ENCODE measurements around the gene ABHD6.
A peak's percentile ranks its signal among the peaks of the same experiment; 100 is the strongest.
"Not testable (repeated sequence)": the region's sequence is repeated elsewhere in the genome, so short reads cannot be mapped to it uniquely, and the experiment has no call there.

Gene ABHD6, protein sequence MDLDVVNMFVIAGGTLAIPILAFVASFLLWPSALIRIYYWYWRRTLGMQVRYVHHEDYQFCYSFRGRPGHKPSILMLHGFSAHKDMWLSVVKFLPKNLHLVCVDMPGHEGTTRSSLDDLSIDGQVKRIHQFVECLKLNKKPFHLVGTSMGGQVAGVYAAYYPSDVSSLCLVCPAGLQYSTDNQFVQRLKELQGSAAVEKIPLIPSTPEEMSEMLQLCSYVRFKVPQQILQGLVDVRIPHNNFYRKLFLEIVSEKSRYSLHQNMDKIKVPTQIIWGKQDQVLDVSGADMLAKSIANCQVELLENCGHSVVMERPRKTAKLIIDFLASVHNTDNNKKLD

DNA sequence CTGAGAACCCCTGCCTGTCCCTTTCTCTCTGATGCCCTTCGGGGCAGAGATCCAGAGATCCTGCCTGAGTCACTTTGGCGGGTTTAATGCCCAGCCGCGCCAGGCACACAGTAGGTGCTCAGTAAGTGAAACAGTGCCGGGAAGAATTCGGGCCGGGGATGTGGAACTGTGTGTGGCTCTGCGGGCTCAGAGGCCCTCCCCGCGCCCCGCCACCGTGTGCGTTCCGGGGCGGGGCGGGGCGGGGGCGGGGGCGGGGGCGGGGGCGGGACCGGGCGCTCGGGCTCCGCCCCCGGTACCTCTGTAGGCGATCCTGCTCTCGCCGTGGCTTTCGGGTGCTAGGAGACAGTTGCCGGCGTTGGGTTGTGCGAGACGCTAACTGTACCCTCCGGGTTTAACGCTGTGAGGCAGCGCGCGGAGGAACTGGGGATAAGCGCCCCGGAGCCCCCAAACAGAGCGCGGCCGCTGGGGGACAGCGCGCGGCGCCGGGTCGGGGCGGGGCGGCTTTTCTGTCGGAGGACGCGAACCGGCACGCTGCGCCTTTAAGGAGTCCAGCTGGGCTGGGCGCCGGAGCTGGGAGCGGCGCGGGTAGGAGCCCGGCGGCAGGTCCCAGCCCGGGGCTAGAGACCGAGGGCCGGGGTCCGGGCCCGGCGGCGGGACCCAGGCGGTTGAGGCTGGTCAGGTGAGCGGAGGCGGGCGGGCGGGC is at the start of gene ABHD6:
Gene ABHD6, plus strand, starts transcription at position 555 of the 703 bp plus-strand sequence. CDS start 18,795 bp downstream, outside the sequence.
- DNase-seq, result peak; percentile 78

DNA sequence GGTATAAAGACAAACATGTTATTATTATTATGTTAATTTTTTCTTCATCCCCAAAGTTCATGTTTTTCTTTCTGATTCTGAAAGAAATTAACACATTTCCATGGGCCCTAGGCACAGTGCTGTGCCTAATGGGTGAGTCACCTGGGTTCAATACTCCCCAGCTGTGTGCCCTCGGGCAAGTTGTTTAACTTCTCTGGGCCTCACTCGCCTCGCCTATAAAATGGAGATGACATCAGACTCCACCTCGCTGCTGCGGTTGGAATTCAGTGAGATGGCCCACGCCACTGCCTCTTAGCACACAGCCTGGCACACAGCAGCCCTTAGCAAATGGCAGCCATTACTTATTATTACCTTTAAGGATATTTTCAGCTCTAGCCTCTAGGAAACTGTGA is 49.4 kb upstream of the ABHD6 start:
- DNase-seq, result no peak

DNA sequence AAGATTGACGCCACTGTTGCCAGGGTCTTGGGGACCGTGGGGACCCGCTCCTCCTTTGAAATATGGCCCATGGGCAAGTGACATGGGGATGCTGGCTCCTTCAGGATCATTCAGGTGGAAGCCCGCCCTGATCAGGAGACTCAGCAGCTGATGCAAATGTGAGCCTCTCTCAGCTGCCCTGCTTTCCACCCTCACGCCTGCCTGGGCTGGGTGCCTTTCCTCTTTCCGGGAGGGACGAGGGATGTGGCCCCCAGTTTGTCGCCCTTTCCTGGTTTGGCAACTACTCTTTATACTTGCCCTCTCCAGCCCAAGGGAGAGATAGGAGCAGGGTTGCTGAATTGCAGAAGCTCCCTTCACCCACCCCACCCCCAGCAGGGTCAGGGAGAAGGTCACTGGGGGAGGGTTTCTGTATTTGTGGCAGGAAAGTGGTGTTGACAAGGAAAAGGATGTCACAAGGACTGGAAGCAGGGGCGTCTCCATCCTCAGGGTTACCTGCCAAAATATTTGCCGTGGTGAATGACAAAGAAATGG is 48.6 kb upstream of the ABHD6 start:
- DNase-seq, result no peak

DNA sequence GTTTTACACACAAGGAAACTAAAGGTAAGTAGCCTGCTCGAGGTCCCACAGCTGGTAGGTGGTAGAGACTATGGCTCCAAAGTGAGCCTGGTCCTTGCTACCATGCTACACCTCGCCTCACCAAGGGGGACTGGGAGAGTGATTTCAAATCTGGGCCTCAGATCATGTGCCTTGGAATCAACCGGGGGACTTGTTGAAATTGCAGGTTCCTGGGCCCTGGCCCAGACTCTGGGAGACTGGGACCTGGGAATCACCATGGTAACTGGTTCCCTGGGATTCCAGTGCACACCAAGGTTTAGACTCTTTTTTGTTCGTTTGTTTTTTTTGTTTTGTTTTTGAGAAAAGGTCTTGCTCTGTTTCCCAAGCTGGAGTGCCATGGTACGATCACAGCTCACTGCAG is 47.9 kb upstream of the ABHD6 start:
- DNase-seq, result no peak

DNA sequence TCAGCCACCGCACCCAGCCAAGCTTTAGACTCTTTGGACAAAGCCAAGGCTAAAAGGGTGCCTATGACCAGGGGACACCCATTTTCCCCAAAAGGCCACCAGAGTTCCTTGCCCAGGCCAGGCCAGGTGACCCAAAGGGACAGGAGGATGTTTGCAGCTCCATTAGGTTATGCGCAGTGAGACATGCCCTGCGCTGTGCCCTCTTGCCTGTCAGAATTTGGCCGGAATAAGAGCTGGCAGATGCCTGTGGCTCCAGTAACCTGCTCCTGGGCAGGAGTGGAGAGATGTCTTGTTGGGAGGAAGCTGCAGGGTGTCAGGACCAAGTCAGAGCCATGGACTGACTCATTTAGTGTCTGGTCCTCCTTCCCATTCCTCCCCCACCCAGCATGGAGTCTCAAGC is 47.3 kb upstream of the ABHD6 start:
- no peak for DNase-seq

DNA sequence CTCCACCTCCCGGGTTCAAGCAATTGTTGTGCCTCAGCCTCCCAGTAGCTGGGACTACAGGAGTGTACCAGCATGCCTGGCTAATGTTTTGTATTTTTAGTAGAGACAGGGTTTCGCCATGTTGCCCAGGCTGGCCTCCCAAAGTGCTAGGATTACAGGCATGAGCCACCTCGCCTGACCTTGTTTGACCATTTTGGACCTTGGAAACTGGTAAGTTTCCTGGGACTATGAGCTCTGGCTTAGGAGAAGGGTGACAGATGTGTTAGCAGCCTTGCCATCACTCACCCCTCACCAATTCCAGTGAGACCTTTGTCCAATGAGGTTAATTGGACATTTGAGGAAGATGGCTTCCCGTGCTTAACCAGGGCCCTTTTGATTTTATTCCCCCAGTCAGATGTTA is 46.7 kb upstream of the ABHD6 start:
- no peak for DNase-seq

DNA sequence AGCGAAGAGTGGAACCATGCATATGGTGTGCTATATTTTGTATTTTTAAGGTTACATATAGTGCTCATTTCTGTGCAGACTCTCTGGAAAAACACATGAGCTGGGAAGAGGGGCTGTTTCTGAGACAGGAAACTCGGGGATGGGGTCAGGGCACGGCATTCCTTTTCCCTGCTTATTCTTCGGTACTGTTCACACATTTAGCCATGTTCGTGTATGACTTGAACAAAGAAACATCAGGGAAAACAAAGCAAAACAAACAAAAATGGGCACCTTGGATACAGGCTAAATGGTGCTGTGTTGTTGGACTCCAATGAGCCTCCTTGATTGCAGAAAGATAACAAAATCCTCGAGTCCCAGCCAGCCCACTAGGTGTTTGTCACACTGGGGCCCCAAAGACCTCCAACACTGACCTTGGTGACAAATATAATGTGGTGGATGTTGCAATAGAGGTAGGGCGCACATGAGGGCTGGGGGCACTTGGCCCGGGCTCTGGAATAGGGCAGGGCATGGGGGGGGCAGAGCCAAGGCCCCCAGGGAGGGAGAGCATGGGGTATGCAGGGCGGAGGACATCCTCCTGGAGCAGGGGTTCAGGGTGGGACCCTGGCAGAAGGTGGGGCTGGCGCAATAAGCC is 46.1 kb upstream of the ABHD6 start:
- no peak for DNase-seq

DNA sequence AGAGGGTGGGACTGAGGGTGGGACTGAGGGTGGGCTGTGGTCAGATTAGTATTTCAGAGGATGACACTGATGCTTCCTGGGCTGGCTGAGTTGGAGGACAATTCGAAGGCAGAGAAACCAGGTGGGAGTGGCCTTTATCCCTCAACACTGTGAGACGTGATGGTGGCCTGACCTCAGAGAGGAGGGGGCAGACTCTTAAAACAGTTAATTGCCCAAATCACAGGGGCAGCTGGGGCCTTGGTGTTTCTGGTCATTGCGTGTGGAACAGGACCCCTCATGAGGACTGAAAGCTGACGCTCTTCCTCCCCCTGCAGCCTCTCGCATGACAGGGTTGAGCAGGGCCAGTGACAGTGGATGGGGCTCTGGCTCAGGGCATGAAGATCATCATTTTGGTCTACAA is 45.5 kb upstream of the ABHD6 start:
- no peak for DNase-seq

DNA sequence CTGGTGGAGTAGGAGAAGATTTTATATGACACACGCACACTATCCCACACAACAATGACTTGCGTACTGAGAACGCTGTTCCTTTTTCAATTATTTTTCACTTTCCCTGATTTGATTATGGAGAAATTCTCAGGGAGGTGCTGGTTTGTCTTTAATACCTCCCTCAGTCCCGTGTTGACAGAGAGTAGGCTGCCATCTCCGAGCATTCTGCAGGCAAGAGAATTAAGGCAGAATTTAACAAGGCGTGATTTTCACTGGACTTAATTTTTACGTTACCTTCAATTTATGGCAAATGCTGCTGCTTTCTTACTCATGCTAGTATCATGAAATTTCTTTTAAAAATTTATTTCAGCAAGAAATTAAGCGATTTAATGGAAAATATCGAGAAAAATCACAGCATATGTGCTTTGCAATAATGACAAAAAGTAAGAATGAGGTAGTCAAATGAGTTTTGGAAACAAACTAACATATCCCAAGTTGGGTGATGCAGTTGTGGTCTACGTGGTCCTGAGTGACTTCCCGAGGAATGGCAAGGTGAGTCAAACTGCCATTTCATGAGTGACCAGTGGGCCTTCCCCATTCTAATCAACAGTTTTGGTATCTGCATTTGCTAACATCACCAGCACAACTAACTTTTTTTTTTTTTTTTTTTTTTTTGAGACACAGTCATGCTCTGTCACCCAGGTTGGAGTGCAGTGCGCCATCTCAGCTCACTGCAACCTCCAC is 43.7 kb upstream of the ABHD6 start:
- DNase-seq, result no peak

DNA sequence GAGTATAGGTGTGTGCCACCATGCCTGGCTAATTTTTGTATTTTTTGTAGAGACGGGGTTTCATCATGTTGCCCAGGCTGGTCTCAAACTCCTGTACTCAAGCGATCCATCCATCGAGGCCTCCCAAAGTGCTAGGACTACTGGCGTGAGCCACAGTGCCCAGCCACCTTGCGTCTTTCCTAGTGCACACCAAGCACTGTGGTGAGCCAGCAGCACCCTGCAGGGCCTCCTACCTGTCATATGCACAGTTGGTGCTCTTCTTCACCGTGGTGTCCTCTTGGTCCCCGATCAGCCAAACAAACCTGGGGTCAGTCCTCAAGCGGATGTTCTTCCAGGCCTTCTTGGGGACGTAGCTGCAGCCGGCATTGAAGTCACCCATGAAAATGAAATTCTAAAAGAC is 40.0 kb upstream of the ABHD6 start:
- DNase-seq, result no peak

DNA sequence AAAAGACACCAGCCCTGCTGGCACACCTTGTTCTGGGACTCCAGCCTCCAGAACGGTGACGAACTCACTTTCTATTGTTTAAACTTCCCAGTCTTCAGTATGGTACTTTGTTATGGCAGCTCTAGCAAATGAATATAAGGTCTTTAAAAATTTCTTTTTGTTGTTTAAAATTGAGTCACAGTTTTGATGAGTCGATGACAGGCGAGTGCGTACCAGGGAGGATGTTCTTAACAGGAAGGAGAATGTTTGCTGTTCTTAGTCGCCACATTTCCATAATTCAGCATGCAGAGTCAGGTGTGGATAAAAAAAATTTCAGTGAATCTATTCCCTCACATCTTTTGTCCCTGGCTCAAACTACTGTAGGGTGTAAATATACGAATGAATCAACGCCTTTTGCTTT is 39.2 kb upstream of the ABHD6 start:
- DNase-seq, result no peak

DNA sequence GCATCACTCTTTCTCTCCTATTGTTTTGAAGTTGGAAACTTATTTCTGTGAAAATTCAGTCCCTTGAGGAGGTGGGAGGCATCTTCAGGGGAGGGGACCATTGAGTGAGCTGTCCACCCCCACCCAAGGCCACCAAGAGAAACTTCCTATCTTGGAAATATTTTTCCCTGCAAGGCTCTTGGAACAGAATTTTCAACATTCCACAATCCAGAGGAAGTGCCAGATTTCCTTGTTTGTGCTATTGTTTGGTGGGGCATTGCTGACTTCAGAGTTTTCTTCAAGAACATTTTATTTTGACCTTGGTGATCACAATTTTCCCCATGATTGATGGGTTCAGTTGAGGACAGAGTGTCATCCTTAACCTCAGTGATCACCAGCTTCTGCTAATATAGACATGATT is 38.8 kb upstream of the ABHD6 start:
- DNase-seq, result no peak

DNA sequence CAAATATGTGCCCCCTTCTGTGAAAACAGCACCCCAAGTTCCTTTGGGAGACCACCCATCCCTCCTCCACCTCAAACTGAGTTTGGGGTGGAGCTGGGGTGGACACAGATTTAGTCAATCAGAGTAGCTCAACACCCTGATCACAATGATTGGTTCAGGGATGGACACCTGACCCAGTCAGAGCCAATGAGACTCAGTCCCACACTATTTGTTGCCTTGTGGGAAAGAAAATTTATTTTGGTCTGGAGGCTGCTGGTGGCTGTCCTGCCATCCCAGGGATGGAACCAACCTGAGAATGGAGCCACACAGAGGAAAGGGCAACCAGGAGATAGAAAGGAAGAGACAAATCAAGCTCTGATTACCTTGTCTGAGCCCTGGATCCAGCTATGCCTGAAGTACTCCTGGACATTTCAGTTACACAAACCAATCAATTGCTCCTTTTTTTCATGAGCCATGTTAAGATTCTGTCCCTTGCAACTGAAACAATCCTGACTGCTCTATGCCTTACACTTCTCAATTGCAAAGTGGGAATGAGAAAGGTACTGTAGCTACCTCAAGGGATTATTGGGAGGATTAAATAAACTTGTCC is 37.4 kb upstream of the ABHD6 start:
- DNase-seq, result no peak

DNA sequence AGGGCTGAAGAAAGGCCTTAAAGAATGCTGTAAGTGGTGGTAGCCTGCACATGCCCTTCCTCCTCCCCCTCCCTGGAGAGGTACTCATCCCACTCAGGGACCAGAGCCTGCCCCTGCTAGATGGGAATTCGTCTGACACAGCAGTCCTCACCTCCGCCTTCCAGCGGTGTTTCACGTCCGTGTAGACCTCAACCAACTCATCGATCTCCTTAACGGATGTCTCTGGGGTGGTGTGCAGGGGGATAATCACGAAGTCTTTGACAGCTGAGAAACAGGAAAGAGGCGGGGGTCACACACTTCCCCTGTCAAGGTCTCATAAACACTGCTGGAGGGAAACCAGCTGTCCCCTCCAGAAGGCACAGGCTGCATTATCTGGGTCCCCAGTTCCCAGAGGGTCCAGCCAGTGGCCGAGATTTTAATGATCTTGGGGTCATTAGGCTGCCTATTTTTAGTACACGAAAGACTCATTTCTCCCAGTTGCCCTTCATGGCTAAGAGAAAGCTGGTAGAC is 36.7 kb upstream of the ABHD6 start:
- DNase-seq, result no peak

DNA sequence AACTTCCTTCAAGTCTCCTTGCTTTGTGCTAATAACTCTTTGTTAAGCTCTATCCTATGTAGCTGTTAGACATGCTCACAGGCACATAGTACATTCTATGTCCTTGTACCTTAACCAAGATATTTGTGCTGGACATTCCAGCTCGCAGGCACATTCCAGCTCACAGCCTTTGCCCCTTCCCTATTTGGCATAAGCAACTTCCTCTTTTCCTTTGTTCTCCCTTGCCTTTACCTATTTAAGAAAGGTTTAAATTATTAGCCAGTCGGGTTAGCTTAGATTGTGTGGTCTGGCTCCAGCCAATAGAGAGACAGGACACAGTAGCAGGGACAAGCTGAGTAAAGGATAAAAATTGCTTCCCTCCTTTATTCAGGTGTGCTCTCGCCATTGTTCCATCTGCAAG is 36.1 kb upstream of the ABHD6 start:
- DNase-seq, result not testable (repeated sequence)

DNA sequence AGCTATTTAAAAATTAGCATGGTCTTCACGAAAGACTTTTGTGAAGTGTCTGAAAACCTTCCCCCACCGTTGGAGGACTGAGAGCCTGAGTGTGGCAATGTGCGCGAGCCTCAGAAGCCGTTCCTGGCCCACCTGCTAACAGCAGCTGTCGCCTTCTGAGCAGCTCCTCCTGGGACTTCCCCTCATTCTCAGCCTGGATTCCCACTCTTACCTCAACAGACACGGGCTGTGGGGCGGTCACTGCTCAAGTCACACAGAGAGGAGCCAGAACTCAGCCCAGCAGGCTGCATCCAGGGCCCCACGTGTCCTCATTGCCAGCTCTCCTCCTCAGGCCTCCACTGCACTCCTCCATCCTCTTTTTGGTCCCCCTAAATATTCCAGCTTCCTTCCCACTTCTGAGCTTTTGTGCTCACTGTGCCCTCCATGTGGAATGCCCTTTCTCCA is 34.7 kb upstream of the ABHD6 start:
- DNase-seq, result no peak

DNA sequence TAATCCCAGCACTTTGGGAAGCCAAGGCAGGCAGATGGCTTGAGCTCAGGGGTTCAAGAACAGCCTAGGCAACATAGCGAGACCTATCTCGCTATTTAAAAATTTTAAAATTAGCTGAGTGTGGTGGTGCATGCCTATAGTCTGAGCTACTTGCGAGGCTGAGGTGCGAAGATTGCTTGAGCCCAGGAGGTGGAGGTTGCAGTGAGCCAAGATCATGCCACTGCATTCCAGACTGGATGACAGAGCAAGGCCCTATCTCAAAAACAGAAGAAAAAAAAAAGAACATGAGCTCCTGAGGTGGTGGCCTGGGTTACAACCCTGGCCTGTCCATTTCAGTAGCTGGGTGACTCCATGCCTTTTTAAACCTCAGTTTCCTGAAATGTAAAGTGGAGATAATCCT is 34.1 kb upstream of the ABHD6 start:
- no peak for DNase-seq

DNA sequence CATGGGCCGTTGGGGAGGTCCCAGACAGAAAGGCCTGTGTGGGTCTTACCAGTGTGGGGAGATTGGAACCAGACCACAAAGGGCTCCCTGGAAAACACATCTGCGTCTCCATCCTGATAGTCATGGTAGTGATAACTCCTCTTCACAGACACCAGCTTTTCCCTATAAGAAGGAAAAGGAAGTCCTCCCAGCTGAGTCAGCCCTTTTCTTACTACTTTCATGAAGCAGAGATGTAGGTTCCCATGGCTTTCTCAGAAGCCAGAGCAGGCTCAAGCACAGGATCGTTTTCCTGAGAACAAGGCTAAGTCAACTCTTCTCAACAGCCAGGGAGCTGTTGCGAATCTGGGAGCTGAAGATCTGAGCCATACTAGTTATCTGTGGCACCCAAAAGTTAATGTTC is 32.9 kb upstream of the ABHD6 start:
- DNase-seq, result no peak

DNA sequence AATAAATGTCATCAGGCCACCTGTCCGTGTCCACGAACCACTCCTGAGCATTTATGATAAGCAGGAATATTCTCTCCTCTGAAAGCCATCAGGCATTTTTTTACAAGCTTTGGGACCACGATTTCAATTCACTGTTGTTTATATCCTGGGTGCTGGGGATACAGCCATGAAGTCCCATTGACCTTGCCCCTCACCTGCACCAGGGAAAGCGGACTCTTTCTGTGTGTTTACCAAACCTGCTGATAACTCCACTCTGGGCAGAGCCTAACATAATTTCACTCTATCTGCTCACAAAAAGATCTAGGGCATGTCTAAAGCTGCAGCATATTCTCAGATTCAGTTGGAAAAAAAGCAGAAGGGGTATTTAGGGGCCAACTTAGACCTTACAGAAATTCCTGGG is 31.6 kb upstream of the ABHD6 start:
- DNase-seq, result no peak

DNA sequence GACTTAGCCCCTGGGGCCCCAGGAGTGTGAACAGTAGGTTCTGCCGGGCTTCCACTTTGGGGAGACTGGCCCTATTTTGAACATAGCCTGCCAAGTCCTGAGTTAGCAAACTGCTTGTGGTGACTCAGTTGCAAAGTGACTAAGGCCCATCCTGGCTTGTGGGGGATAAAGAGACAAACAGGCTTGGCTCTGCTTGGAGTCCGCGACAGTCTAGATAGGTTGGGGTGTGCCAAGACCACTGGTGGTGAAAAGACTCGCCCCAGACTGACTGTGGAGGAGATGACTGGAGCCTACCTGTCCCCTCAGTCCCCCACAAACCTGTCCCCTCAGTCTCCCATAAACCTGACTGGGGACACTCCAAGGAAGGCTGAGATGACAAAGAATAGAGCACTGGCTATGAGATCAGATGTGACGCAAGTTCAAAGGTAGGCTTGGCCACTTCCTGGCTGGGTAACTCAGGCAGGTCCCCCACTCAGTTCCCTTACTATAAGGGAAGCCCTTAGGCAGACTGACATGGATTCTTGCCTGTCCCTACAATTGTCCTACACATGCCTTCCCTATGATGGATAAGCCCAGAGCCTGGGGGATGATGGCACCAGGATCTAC is 31.1 kb upstream of the ABHD6 start:
- DNase-seq, result no peak

DNA sequence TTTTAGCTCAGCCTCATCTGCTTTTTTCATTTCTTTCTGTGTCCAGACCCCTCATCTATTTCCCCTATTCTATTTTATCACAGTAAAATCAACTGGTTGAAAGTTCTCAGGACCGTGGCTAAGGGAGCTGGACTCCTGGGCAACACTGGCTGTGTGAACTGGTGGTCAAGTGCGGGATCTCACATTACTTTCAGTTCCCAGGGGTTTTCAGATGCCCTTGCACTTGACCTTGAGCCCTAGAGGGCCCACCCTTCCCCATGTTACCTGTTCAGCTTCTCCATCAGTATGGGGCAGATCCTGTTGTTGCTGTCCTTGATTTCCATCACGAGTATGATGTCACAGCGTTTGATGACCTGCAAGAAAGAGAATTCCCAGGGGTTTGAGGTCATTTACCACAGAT is 29.6 kb upstream of the ABHD6 start:
- DNase-seq, result no peak

DNA sequence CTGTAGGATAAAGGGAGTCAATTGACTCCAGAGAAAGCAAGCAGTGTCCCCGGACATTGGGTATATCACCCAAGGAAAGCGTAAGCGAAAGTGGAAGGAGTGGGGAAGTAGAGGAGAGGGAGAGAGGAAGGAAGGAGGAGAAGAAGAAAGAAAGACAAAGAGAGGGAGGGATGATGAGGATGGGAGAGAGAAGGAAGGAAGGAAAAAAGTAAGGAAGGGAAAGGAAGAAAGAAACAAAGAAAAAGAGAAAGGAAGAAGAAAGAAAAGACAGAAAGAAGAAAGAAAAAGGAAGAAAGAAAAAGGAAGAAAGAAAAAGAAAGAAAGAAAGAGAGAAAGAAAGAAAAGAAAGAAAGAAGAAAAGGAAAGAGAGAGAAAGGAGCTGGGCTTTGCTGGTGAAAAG is 27.7 kb upstream of the ABHD6 start:
- DNase-seq, result no peak
